AG09309 (cell line): ENCODE data around the gene HMGCS1.

Source experiments
- DNase-seq: peaks from one replicate; pipeline ENCODE4 v3.0.0-alpha.2; 2010; ENCODE audit warnings: low read depth
- H3K4me3 ChIP-seq: 2 replicates; pipeline ENCODE4 v1.5.1; 2011; ENCODE audit warnings: mild to moderate bottlenecking, low read depth, low read length, moderate library complexity; ENCODE audit not compliant: control insufficient read depth
- TF ChIP-seq, protein P1 (sequence below): IDR thresholded peaks from 2 replicates; pipeline ENCODE4 v1.5.1; 2011; ENCODE audit warnings: mild to moderate bottlenecking, low read depth, low read length, inconsistent platforms; ENCODE audit not compliant: insufficient read depth, control insufficient read depth; ENCODE audit errors: missing control alignments

The HMGCS1 gene

GRCh38 chr5:43313035-43313853 lies at the start of gene HMGCS1:
Gene HMGCS1 (minus strand): TSS chr5:43313412. CDS start chr5:43298965, 14,447 bp downstream.
- DNase-seq: peak; percentile 97
- H3K4me3 ChIP-seq: peak within 1 kb of the TSS; percentile 70
- TF ChIP-seq, protein P1, sequence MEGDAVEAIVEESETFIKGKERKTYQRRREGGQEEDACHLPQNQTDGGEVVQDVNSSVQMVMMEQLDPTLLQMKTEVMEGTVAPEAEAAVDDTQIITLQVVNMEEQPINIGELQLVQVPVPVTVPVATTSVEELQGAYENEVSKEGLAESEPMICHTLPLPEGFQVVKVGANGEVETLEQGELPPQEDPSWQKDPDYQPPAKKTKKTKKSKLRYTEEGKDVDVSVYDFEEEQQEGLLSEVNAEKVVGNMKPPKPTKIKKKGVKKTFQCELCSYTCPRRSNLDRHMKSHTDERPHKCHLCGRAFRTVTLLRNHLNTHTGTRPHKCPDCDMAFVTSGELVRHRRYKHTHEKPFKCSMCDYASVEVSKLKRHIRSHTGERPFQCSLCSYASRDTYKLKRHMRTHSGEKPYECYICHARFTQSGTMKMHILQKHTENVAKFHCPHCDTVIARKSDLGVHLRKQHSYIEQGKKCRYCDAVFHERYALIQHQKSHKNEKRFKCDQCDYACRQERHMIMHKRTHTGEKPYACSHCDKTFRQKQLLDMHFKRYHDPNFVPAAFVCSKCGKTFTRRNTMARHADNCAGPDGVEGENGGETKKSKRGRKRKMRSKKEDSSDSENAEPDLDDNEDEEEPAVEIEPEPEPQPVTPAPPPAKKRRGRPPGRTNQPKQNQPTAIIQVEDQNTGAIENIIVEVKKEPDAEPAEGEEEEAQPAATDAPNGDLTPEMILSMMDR: no peak

DNA sequence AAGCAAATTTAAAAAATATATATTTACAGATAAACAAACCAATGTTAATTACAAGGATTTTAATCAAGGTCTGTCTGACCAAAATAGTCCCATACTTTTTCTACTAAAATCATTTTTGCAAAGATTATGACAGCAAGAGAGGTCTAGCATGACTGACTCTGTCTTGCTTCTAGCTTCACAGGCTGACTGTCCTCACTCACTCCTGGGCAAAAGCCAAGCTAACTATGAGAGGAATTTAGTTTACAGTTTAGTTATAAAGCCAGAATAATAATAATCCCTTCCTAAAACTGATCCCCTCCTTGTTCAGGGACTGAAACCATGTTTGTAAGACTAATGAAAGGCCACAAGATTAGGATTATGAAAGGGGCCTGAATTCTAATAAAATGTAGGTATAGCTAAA lies 45.5 kb upstream of the HMGCS1 start:
- H3K4me3 ChIP-seq: no peak overlapping the region
- DNase-seq: no peak
- TF ChIP-seq, protein P1: no peak

- no peak overlapping the region for H3K4me3 ChIP-seq
- TF ChIP-seq, protein P1: no peak
- no peak for DNase-seq
Measured at GRCh38 chr5:43358301-43358700, 45.1 kb upstream of the HMGCS1 start.

GRCh38 chr5:43357878-43358281 lies 44.7 kb upstream of the HMGCS1 start:
- TF ChIP-seq, protein P1: no peak
- DNase-seq: no peak
- H3K4me3 ChIP-seq: no peak overlapping the region

DNA sequence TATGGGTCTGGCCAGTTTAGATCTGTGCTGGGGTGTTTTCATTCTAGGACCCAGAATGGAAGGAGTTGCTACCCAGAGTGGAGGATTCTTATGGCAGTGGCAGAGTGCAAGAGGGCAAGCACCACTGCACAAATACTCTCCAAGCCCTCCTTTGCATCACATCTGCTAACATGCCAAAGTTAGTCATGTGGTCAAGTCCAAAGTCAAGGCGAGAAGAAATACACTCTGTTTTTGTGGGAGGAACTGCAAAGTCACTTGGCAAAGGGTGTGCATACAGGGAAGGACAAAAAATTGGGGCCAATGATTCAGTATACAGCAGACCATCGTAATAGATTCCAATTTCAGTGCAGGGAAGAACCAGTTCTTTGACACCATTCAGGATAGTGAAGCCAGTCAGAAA lies 43.9 kb upstream of the HMGCS1 start:
- TF ChIP-seq, protein P1: no peak
- no peak for DNase-seq
- no peak overlapping the region for H3K4me3 ChIP-seq

GRCh38 chr5:43354774-43355173 lies 41.6 kb upstream of the HMGCS1 start:
- DNase-seq: no peak
- H3K4me3 ChIP-seq: no peak overlapping the region
- TF ChIP-seq, protein P1: no peak

DNA sequence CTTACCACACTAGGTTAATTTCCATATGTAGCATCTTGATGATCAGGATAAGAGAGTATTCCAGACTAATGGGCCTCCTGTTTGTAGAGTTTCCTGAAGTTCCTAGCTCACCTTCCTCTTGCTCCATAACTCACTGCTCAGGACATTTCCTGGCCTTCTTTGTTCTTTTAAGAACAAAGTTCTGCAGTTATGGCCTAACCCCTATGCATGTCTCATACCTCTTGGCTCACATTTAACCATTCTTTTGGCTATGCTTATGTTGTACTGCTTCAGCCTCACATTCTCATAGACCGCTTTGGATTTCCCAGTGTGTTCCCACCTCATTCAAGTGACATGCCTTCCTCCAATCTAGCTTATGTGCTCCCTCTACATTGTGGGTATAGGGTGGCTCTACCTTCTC lies 40.5 kb upstream of the HMGCS1 start:
- DNase-seq: no peak
- no peak overlapping the region for H3K4me3 ChIP-seq
- TF ChIP-seq, protein P1: no peak
